GM12892 (cell line): ENCODE measurements around the gene LHX6.

Experiments
- POLR2A ChIP-seq: IDR thresholded peaks from 2 replicates; pipeline ENCODE4 v1.6.1; 2011; ENCODE audit warnings: low read depth, low read length, control low read depth
- POLR2AphosphoS5 ChIP-seq: IDR thresholded peaks from 2 replicates; pipeline ENCODE4 v1.6.1; 2011; ENCODE audit warnings: low read depth, low read length, control low read depth
- TAF1 ChIP-seq: IDR thresholded peaks from 2 replicates; pipeline ENCODE4 v1.6.1; 2011; ENCODE audit warnings: low read depth, mild to moderate bottlenecking, control low read depth, low read length, borderline replicate concordance

DNA sequence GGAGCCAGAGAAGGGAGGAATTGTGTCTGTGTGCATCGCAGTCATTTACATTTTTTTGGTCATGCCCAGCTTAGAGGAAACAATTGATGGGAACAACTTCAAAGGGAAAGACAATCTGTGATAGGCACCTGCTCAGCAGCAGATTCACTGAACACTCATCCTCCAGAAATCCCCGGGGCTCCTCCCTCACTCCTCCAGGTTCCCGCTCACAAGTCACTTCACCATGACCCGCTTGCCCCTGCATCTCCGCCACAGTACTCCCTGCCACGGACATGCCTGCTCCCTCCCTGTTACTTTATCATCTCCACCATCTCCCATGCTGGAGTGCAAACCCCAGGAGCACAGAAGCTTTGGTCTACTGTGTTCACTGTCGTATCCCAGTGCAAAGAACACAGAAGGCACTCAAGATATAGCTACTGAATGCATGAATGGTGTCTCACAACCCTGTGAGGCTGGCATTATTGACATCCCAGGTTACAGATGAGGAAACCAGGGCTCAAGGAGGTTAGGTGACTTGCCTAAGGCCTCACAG lies 16.2 kb downstream of the LHX6 start:
- TF ChIP-seq POLR2A (no peak), TAF1 (no peak), POLR2AphosphoS5 (no peak)
